ENCODE measurements around the gene SRRM5. TPM values are rescaled to one million over a fixed set of nuclear protein-coding genes. Genes with fewer than 3 reads are reported as not detected.

The SRRM5 gene
- total RNA-seq, 1 experiment from 2014 or later: 0.70 TPM

- H4K20me1 ChIP-seq (ENCODE audit: control insufficient read depth, insufficient read depth, insufficient read length): no peaks in the 10 kb centered on the region
- no peak overlapping the region for H3K27ac ChIP-seq (ENCODE audit: insufficient read length, low read depth, low read length)
- peaks cover 9 to 21% (median 10%) of the 10 kb centered on the region in 3 experiments; a peak in 5 of 7 replicates for H3K36me3 Mint-ChIP-seq (ENCODE audit: insufficient read depth in 1 of 3, low read depth in 3 of 3)
- no peak overlapping the region for H3K56ac ChIP-seq (ENCODE audit: insufficient read length, low read depth, low read length)
- no peaks in the 10 kb centered on the region; the same call in 1 of the 2 replicates for H3K4me1 ChIP-seq (ENCODE audit: insufficient read depth, low read length)
- no peak overlapping the region for H3K4me2 ChIP-seq (ENCODE audit: insufficient read depth, insufficient read length, low read length)
- WGBS (ENCODE audit: extremely low coverage, insufficient read length, low lambda C conversion rate): no CpG with 5 or more reads among the region's 3 CpGs
- no peak for TF ChIP-seq CTCF (conservative IDR thresholded peaks at IDR 0.05)
- no peak overlapping the region for H2BK12ac ChIP-seq (ENCODE audit: insufficient read length, low read depth, low read length)
- no peak overlapping the region for H2BK5ac ChIP-seq (ENCODE audit: insufficient read length, low read length)
- no peak overlapping the region for H3K27ac Mint-ChIP-seq
- H3K27me3 ChIP-seq (ENCODE audit: insufficient read depth, low read length): no peaks in the 10 kb centered on the region
- H2BK20ac ChIP-seq (ENCODE audit: low read depth, low read length, poor library complexity, severe bottlenecking): no peak overlapping the region
- no peaks in the 10 kb centered on the region for H3K9me3 ChIP-seq (ENCODE audit: control insufficient read depth, low read depth, low read length)
- no peaks in the 10 kb centered on the region for H3K23me2 ChIP-seq (ENCODE audit: insufficient read length, low read depth, low read length, poor library complexity, severe bottlenecking)
- H2AFZ ChIP-seq (ENCODE audit: low read length): no peak overlapping the region
- H3K4ac ChIP-seq (ENCODE audit: low read depth, low read length): no peak overlapping the region
- H3K9me3 Mint-ChIP-seq: no peaks in the 10 kb centered on the region
- no peak overlapping the region for H3T11ph ChIP-seq (ENCODE audit: low read length)
- H3K23ac ChIP-seq (ENCODE audit: insufficient read length, low read depth, low read length): no peak overlapping the region
- no peak overlapping the region for H3K14ac ChIP-seq (ENCODE audit: insufficient read depth, low read length)
- no peak overlapping the region for H3K18ac ChIP-seq (ENCODE audit: insufficient read length, low read depth, low read length)
- H4K91ac ChIP-seq (ENCODE audit: insufficient read length, low read depth, low read length): no peak overlapping the region
- H3K9ac ChIP-seq (ENCODE audit: extremely low read depth, insufficient read length, low read length): no peak overlapping the region
- H3K27me3 Mint-ChIP-seq (ENCODE audit: low read depth): peaks cover 45% of the 10 kb centered on the region
- H3K4me1 Mint-ChIP-seq: peaks cover 10 to 13% of the 10 kb centered on the region in 2 experiments
- no peak overlapping the region for H3K4me3 Mint-ChIP-seq
- H3K79me2 ChIP-seq (ENCODE audit: insufficient read depth, low read length): no peaks in the 10 kb centered on the region
- no peak overlapping the region for H2BK120ac ChIP-seq (ENCODE audit: low read depth, low read length, poor library complexity, severe bottlenecking)
- H2AK5ac ChIP-seq (ENCODE audit: insufficient read length, low read length): no peak overlapping the region
- H4K5ac ChIP-seq (ENCODE audit: insufficient read length, low read depth, low read length): no peak overlapping the region
- DNase-seq: no peak
- no peaks in the 10 kb centered on the region for H3K79me1 ChIP-seq (ENCODE audit: insufficient read depth, low read depth, low read length, poor library complexity, severe bottlenecking)
- no peak overlapping the region for H2BK15ac ChIP-seq (ENCODE audit: low read depth, low read length)
- no peak overlapping the region for H4K8ac ChIP-seq (replicated peaks; ENCODE audit: insufficient read length, low read depth, low read length)
Measured at GRCh38 chr19:43628646-43629326, 16.9 kb downstream of the SRRM5 start.
